IPS-18c (cell line): ENCODE results near the gene DACT3.
"Not testable (repeated sequence)": the region's sequence is repeated elsewhere in the genome, so short reads cannot be mapped to it uniquely, and the experiment has no call there.

Source experiments
- H3K4me3 ChIP-seq: 2 replicates; pipeline ENCODE4 v1.7.0; 2013; ENCODE audit warnings: low read depth, mild to moderate bottlenecking, low read length, moderate library complexity; ENCODE audit not compliant: insufficient read depth
- H3K9me3 ChIP-seq: one replicate; pipeline ENCODE4 v1.6.1; 2013; ENCODE audit warnings: mild to moderate bottlenecking, low read length, moderate library complexity; ENCODE audit not compliant: control insufficient read depth, insufficient read depth

DACT3 gene

DNA sequence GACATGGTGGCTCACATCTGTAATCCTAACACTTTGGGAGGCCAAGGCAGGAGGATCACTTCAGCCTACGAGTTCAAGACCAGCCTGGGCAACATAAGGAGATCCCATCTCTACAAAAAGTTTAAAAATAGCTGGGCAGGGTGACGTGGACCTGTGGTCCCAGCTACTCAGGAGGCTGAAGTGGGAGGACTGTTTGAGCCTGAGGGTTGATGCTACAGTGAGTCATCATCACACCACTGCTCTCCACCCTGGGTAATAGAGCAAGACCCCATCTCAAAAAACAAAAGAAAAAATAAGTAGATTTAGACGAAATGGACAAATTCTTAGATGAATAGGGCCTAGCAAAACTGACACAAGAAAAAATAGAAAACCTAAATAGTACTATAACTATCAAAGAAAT, 14.6 kb downstream of the DACT3 start:
- H3K9me3 ChIP-seq: peaks cover 6% of the 10 kb centered on the region
- H3K4me3 ChIP-seq: no peak overlapping the region

DNA sequence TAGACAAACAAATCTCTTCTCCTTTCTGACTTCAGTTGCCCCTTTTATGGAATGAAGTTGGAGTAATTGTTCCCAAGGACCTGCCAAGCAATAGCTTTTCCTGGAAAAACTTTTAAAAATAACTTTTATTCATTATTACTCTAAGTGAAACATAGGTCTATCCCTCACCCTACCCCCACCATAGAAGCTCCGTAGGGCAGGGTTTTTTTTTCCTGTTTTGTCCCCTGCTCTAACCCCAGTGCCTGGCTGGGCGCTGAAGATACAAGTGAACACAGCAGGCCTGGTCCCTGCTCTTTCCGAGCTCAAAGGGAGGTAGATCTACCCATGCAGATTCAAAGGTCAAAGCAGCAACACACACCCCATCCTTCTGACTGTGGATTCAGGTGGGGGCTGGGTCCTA, 16.3 kb downstream of the DACT3 start:
- no peak overlapping the region for H3K4me3 ChIP-seq

DNA sequence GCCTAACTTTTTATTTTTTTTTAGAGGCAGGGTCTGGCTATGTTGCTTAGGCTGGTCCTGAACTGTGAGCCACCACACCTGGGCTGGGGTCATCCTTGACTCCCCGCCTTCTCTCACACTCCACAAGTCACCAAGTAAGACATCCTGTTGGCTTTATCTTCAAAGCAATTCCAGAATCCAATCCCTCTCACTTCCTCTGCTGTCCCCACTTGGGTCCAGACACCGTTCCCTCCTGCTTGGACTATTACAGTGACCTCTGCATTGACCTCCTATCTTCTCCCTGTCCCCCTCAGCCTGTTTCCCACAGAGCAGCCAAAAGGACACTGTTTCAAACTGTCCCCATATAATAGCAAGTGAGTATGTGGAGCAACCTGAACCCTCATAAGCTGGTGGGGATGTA, 20.3 kb downstream of the DACT3 start:
- Histone ChIP-seq H3K4me3 (no peak overlapping the region), H3K9me3 (no peaks in the 10 kb centered on the region)

More for the DNA sequence above, 16.3 kb downstream of the DACT3 start:
- H3K9me3 ChIP-seq: peaks cover 6% of the 10 kb centered on the region

DNA sequence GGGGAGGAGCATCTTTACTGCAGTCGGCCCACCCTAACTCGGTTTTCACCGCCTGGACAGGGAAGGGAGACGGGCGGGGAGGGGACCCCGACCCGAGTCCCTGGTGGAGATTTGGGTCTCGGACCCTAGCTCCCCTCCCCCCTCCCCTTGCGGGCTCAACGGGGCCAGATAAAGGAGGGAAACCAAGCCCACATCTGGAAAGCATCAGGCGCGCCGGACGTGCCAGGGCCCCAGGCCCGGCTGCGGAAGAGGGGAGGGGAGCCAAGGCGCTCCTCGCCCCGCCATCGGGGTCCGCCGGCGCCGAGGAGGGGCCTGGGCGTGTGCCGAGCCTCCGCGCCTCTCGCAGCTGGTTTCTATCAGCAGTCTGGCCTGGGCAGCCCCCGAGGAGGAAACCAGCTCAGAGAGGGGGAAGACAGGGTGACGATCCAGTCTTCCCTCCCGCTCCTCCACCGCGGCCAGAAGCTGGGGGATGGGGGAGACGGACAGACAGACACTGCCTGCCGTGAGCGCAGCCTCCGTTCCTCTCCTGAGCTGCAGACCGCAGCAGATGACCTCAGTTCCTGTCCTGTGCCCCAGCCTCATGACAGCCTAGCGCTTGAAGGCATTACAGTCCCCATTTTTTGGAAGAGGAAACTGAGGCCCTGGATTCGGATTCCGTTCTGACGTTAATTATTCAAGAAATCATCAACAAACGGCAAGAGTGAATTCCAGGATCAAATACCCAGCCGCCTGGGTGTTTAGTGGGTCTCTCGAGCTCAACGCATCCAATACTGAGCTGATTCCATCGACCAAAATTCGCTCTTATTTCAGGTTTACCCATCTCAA, 21.4 kb downstream of the DACT3 start:
- no peaks in the 10 kb centered on the region for H3K9me3 ChIP-seq
- peak overlapping the region; percentile 64 for H3K4me3 ChIP-seq

DNA sequence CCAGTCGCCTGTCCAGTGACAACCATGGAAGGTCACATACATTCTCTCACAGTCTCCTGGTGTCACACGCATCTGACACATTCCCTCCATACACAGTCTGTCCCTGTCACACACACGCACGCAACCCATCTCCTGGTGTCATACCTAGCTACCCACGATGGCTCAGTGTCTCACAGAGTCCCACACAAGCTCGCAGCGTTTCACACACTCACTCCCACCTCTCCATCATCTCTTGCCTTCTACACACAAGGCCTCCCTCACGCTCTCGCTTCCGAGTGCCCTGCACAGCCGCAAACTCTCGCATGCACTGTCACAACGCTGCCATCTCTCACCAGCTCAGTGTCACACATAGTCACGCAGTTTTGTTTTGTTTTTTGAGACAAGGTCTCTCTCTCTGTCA, 23.8 kb downstream of the DACT3 start:
- Histone ChIP-seq H3K9me3 (no peaks in the 10 kb centered on the region), H3K4me3 (no peak overlapping the region)

DNA sequence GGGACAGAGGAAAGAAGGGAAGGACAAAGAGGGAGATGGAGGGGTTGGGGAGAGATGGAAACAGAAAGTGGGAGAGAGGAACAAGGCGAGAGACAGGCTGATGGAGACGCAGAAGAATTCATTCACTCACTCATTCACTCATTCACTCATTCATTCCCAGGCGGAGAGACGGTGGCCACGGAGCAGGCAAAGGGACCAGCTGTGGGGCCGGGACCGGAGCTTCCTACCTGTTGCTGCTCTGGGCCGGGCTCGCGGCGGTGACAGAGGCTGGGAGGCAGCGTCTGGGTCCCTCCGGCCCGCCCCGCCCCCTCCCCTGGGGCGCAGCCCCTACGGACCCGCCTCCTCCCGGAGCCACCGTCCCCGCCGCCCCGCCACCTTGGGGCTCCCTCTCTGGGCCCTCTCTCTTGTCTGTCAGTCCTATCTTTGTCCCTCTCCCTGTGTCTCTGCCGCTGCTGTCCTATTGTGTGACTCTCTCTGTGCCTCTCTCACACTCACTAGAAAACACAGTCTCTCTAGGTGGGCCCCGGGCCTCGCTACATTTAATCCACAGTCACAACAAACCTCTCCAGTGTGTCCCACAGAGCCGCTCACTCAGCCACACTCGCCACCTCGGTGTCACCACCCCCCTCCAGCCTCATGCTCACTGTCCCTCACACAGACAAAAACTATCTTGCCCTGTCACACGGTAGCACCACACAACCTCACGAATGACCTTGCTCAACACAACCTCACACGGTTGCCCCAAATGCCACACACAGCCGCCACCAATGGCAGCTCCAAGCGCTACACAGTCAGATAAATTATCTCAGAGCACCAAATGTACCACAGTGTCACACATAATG, 24.8 kb downstream of the DACT3 start, which contains the start of gene GNG8:
Gene GNG8 (minus strand): TSS at position 283 of the 842 bp plus-strand sequence. CDS start 1,520 bp downstream, outside the sequence.
- Histone ChIP-seq H3K4me3 (peak within 1 kb of the TSS; percentile 74; the same call in 1 of the 2 replicates), H3K9me3 (no peaks in the 10 kb centered on the region)

DNA sequence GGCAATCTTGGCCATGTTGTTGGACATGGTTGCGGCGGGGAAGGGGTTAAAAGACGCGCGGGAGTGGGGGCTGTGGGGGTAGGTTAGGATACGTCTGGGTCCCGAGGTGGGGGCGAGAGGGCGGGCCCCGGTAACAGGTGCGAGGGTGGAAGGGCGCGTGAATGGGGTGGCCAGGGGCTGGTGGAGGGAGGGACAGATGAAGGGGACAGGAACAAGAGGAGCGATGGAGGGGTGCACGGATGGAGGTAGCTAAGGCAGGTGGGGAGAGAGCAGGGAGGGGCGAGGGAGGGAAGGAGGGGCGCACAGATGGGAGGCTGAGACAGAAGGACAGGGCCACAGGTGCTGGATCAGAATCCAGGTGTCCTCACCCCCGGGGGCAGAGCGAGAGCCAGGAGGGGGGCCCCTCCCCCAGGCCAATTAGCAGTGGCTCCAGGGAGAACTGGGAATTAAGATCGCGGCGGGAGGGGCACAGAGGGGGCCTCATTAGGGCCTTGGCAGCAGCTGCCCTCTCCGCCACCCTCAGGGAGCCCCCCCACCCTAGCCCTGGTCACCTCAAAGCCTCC, 26.2 kb downstream of the DACT3 start:
- H3K9me3 ChIP-seq: peaks cover 1% of the 10 kb centered on the region
- H3K4me3 ChIP-seq: peak overlapping the region; percentile 74

DNA sequence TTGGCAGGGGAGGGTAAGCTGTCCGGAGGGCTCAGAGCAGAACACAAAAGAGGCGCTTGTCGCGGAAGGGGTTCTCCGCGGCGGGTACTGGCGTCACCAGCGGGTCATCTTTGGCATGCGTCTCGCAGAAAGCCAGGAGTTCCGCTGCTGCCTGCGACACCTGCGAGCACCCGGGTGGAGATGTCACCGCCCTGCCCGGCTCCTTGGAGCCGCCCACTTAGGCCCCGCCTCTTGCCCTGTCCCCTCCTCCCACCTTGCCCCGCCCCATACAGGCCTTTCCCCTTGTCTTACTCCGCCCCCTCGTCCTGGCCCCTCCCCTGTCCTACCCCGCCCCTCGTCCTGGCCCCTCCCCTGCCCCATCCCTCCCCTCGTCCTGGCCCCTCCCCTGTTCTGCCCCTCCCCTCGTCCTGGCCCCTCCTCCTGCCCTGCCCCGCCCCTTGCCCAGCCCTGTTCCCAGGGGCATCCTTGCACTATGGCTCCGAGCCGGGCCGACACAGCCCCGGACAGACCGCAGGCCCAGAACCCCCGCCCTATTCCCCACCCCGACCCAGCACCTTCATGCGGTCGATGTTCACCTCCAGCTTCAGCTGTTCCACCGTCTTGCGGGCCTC, 26.8 kb downstream of the DACT3 start:
- Histone ChIP-seq H3K9me3 (peaks cover 2% of the 10 kb centered on the region), H3K4me3 (peak overlapping the region; percentile 74)

DNA sequence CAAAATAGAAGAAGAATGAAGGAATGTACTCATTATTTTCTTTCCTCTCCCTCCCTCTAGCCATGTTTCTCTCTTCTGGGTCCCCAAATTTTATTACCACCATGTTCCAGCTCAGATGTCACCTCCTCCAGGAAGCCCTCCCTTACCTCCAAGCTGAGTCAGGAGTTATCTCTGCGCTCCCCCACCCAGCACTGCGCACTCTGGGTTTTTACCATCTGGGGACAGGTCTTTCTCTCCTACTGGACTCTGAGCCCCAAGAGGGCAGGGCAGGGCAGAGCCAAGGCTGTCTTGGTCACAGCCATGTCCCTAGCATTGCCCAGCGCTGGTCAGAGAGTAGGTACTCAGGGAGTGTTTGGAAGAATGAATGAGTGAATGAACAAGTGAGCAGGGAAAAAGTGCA, 27.9 kb downstream of the DACT3 start:
- H3K4me3 ChIP-seq: no peak overlapping the region
- peaks cover 2% of the 10 kb centered on the region for H3K9me3 ChIP-seq

DNA sequence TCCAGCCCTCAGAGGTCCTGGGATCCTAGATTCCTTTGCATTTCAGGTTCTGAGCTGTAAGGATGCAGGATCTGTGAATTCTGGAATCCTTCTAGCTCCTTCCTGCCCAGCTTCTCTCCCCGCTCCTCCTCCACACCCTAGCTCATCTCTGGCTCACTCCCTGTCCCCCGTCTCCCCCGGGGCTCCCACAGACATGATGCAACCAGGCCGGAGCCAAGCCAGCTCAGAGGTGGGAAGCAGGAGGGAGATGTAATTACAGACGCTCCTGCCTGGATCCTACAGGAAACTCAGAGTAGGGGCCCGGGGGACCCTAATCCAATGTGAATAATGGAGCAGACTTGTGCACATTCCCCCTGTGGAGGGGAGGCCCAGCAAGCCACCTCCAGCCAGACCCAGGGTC, 29.5 kb downstream of the DACT3 start:
- no peak overlapping the region for H3K4me3 ChIP-seq

DNA sequence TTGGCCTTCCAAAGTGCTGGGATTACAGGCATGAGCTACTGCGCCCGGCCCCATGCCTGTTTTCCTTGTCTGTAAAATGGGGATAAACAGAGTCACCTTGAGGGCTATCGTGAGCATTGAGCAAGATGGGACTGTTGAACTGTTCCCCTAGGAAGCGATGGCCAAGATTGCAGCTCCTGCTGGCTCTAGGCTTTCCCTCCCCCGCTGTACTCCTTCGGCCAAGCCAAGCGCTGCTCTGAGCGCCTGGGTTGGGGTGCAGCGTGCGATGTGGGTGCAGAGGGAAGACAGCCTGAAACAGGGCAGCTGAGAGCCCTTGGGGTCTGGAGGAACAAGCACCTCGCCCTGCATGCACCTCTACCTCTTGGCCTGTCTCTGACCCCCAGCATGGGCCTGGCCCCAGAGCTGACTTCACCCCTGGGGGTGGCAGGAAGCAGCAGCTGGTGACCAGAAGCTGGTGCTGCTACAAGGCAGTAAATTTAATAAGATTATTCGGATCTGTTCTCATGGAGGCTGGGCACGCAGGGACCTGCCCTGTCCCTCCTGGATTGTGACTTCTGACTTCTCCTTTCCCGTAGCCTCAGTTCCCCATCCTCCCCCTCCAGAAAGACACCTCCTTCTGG, 30.3 kb downstream of the DACT3 start:
- no peak overlapping the region for H3K4me3 ChIP-seq
- peaks cover 2% of the 10 kb centered on the region for H3K9me3 ChIP-seq

More for the DNA sequence above, 29.5 kb downstream of the DACT3 start:
- H3K9me3 ChIP-seq: peaks cover 2% of the 10 kb centered on the region

DNA sequence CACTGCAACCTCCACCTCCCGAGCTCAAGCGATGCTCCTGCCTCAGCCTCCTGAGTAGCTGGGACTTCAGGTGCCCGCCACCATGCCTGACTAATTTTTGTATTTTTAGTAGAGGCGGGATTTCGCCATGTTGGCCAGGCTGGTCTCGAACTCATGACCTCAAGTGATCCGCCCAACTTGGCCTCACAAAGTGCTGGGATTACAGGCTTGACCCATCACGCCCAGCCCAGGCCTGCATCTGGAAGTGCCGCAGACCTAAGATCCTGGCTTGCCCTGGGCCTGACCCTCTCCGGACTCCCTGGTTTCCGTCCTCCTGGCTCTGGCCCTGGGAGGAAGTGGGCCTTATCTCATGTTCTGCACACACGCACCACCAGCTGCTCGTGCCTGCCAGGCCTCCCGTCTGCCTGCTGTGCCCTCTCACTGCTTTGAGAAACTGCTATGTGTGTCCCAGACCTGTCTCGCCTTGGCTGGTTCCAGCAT, 31.4 kb downstream of the DACT3 start:
- H3K4me3 ChIP-seq: no peak overlapping the region
- H3K9me3 ChIP-seq: peaks cover 2% of the 10 kb centered on the region

DNA sequence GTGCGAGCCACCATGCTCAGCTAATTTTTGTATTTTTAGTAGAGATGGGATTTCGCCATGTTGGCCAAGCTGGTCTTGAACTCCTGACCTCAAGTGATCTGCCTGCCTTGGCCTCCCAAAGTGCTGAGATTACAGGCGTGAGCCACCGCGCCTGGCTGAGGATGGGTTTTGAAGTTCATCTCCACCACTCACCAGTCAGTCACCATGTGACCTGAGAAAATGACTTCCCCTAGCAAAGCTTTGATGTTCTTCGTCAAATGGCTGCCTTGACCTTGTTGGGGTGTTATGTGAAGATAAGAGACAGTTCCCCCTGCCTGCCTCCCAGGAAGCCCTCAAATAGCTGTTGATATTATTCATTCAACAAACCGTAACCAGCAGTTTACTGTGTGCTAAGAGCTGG, 32.0 kb downstream of the DACT3 start:
- not testable (repeated sequence) for H3K9me3 ChIP-seq, H3K4me3 ChIP-seq

DNA sequence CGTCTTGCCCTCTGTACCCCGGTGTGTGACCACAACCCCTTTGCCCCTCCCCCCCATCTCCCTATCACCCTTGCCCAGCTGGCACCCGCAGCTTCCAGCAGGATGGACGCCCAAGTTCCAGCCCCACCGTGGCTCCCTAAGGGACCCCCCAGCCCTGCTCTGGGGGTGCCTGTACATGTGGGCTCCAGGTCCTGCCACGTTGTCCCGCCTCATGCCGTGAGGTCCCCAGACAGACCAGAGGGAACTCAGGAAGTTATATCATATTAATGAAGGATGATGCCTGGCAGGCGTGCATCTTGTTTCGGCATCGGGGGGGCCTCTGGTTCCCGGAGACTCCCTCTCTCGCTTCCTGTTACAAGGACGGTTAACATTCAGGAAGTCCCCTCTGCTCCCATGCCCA, 34.5 kb downstream of the DACT3 start:
- peaks cover 2% of the 10 kb centered on the region for H3K9me3 ChIP-seq
- no peak overlapping the region for H3K4me3 ChIP-seq

DNA sequence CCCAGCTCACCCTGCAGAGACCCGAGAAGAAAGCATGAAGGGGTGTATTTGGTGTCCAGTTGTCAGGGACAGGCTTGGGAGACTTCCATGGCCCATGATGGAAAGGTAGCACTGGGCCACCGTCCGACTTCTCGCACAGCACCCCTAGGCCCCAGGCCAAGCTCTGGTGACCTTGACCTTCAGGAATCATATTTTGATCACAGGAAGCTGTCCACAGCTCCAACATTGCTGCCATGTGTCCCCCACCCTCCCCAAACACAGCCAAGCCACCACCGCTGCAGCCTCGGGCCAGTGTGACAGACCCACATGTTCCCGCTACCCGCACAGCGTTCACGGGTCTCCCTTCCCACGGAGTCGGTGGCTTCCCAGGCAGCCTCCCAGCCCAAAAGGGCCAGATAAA, 35.3 kb downstream of the DACT3 start:
- Histone ChIP-seq H3K4me3 (no peak overlapping the region), H3K9me3 (peaks cover 2% of the 10 kb centered on the region)

DNA sequence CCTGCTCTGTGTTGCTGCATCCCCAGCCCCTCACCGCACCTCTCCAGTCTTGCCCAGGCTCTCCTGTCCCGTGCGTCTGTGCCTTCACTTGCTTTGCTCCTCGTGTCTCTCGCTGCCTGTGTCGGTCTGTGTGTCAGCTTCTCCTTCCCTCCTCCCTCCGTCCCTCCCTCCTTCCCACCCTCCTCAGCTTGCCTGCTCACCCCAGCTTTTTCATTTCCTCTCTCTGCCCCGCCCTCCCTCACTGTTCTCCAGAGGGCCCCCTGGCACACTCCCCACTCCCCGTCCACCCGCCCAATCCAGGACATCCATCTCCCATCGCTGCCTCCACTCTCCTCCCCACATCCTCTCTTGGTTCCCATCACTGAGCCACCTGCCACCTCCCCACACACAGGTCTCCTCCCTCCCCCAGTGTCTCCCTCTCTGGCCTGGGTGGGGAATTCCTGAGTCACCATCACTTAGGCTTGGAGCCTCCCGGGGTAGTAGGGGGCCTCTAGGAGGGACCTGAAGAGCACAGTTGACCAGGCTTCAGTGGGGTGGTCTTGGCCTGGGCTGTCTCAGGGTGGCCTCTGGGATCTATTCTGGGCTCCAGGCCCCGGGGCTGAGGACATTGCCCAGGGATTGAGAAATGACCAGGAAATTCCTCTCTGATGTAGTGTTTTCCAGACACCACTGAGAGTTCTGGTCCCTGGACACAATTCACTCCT, 35.9 kb downstream of the DACT3 start, which contains the start of gene PTGIR:
Gene PTGIR (minus strand): TSS at position 132 of the 704 bp plus-strand sequence. CDS start 864 bp downstream, outside the sequence.
- no peak within 1 kb of the TSS for H3K4me3 ChIP-seq
- peaks cover 2% of the 10 kb centered on the region for H3K9me3 ChIP-seq
